Activated CD4-positive, alpha-beta T cell treated with anti-CD3 and anti-CD28 coated beads, Interleukin-2, amount 50 U/mL, for 4 hours (primary cell): ENCODE results near the gene DFFA.
"Not testable (repeated sequence)": the region's sequence is repeated elsewhere in the genome, so short reads cannot be mapped to it uniquely, and the experiment has no call there.

Experiments
- DNase-seq, 2 experiments: peaks; one replicate each; pipeline ENCODE4 v3.0.0-alpha.2; 2020

DFFA gene

DNA sequence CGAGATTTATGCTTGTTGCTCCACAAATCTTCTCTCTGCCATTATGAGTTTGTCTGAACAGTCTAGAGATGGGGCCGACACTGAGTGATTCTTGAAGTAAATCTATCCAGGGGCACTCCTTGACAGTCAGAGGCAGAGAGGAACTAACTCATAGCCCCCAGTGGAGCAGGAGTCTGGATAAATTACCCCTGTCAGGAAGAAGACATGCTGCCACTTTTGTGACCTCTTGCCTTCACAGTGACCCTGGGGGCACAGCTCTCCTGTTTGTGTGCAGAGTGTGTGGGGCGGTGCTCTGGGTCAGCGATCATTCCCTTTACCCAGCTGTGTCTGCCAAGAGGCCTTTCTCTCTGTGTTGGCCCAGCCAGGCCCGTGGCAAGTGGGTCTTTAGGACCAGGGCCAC, 31.9 kb upstream of the DFFA start:
- no peak for DNase-seq

DNA sequence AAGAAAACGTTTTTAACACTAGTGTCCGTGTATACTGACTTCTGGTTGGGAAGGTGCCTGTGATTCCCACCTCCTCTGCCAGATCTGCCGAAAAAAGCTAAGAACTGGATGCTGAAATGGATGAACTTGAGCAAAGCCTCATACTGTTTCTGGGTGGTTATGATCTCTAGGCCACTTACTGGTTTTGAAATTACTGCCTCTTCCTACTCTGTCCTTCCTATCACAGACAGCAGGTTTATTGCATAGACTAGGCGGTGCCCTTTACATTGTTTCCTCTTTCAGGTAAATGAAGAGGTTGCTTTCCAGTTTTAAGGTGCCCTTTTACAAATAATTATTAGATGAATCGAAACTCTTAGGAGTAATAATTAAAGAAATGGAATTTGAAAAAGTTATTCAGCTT, 29.9 kb upstream of the DFFA start:
- DNase-seq, result no peak

DNA sequence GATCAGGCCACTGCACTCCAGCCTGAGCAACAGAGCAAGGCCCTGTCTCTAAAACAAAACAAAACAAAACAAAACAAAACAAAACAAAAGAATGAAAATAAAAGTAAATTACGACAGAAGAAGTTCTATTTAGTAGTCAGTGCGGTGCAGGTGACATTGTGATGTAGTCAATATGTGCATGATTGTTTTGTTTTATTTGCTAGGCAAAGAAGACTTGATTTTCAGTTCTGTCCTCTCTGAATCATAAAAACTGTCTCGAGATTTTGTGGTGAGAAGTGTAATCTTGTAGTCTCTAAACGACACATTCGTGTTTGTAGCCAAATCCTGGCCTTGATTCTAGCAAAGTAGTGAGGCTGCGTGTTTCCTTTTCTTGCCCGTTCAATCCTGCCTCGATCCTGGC, 25.9 kb upstream of the DFFA start:
- no peak for DNase-seq

DNA sequence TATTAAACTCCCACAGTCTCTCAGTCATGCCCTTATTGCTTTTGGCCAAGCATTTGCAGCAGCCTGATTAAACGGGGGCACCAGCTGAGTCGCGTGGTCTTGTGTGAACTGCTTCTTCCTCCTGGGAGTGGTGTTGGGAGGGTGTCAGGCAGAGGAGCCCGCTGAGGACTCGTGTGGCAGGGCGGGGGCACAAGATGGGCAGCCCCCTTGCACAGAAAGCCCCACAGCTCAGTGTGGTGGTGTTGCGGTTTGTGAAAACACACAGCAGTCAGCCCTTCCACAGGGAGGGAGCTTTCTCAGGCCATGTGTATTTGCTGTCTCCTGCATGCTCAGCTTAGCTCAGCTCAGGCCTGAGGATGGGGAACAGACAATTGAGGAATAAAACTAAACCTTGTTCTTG, 24.8 kb upstream of the DFFA start:
- no peak for DNase-seq

DNA sequence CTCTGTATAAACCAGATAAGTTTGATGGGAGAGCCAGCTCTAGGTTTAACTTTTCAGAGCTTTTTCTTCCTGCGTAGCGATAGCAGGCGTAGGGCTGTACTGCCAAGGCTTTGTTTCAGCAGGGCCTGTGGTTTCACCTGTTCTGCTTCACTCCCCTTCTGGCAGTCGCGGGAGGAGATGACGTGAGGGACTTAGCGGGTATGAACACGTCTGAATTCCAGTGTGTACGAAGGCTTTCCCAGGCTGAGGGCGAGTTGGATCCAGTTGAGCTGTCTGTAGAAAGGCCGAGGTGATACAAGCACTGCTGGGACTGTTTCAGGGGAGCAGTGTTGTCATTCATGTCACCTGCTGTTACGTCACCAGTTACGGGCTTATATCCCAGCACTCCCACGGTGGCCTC, 23.6 kb upstream of the DFFA start:
- DNase-seq, result peak in 1 of 2 experiments; percentile 19

DNA sequence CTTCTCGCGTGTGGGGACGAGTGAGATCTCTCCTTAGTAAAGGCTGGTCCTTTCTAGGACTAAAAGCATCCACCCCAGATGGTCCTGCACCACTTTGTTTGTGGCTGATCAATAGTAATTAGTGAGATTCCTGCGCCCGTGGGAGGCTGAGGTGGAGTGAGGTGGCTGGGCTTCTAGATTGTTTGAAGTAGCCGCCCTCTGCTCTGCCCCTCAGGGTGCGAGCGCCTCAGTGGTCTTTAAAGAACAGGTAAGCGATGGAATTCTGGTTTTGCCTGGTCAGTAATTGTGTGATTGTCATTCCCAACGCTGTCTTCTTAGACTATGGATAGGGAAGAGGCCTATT, 23.1 kb upstream of the DFFA start:
- DNase-seq, result no peak

DNA sequence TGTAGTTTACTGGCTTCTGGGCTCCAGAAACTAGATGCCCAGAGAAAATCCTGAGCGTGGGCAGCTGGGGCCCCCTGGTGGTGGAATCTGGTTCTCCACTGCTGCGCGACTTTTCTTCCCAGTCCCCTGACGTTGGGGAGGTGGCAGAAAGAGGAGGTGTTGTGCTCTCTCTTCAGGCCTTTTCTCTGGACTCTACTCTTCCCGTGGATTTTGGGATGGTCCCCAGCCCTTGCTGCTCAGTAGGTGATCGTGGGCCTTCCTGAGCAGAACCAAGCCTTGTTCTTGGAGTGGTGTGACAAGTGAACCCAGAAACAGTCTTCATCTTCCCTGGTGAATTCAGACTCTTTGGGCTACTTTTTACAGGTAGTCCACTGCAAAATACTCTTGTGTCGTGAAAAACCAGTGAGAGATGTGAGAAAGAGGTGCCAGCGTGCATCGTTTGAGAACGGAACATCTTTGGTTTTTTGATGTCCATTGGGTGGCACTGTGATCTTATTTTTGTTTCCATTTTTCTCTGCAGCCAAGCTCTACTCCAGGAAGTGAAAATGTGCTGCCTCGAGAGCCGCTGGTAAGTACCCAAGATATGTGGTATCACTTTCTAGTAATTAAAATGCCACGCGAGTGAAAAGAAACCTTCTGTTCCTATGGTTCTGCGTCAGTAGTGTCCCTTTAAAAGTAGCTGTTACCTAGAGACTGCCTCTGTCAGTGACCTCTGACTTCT, 22.6 kb upstream of the DFFA start:
- DNase-seq, result peak; percentile 73 to 84

DNA sequence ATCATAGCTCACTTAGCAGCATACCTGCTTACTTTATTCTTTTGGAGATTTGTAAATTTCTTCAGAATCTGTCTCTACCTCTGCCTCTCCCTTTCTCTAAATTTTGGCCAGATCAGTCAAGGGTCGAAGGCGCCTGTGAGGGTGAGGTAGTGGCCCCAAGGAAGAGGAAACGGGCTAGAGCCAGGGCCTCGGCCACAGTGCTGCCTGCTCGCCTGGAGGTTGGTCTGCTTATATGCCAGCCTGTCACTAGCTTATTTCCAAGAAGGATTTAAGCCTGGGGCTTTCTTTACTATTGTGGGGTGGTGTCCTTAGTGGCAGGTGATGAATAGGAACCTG, 22.1 kb upstream of the DFFA start:
- no peak for DNase-seq

DNA sequence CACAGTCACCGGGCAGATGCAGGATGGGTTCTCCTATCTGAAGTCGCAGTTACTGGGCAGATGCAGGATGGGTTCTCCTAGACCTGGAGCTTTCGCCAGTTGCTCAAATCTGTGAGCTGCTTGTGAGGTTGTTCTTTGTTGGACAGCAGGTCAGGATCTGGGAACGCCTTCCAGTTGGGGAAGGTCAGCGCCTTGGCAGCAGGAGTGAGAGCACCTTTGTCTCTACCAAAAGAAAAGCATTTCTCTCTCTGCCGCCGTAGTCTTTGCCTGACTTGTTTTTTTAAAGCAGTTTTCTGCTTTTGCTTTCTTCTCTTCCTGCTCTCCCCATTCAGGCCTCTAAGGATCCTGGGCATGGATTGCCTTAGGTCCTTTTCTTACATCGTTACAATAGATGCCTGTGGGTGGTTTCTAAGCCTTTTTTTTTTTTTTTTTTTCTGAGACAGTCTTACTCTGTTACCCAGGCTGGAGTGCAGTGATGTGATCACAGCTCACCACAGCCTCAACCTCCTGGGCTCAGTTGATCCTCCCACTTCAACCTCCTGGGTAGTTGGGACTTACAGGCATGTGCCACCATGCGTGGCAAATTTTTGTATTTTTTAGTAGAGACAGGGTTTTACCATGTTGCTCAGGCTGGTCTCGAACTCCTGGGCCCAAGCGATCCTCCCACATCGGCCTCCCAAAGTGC, 18.1 kb upstream of the DFFA start:
- DNase-seq, result no peak

DNA sequence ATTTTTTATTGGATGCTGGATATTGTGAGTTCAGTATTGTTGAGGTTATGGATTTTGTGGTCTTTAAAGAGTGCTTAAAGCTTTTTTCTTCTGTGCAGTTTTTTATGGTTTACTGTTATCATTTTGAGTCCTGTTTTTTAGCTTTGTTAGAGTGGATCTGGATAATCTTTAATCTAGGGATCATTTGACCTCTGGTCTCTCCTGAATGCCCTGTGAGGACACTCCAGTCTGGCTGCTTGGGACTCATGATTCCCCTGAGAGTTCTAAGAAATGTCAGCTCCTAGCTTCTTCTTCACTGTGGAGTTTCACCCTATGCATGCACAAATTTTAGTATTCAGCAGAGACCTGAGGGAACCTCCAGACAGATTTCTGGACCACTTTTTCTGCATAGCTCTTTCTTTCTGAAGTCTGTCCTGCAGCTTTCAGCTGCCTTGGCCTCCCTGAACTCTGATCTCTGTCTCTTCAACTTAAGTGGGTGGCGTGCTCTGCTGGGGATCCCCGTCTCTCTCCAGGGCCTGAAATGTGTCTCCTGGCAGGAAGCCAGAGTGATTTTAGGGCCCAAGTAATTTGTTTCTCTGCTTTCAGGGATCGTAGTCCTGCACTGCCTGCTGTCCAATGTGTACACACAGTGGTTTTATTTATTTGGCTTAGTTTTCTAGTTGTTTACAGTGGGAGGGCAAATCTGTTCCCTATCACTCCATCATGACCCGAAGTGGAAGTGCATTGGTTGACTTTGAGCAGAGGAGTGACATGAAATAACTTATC, 17.1 kb upstream of the DFFA start:
- DNase-seq, result no peak

DNA sequence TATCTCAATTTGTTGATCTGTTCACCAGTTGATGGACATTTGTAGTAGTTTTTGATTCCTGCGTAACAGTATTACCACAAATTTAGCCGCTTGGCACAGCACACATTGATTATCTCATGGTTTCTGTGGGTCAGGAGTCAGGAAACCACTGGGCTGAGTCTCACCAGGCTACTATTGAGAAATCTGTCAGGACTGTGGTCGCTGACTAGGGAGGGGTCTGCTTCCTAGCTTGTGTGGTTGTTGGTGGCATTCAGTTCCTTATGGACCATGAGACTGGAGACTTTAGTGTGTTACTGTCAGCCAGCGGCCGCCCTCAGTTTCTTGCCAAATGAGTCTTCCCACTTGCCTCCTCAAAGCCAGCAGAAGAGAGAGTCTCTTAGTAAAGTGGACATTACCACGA, 12.2 kb upstream of the DFFA start:
- no peak for DNase-seq

DNA sequence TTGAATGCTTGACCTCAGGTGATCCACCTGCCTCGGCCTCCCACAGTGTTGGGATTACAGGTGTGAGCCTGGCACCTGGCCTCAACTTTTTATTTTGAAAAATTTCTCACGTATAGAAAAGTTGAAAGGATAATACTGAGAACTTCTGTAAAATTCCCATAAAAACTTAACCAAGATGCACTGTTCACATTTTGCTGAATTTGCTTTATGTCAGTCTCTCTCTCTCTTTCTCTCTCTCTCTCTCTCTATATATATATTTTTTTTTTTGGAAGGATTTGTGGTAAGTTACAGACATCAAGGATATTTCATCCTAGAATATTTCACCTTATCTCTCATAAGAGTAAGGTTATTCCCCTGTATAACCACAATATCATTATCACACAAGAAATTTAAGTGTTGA, 8.3 kb upstream of the DFFA start:
- no peak for DNase-seq

DNA sequence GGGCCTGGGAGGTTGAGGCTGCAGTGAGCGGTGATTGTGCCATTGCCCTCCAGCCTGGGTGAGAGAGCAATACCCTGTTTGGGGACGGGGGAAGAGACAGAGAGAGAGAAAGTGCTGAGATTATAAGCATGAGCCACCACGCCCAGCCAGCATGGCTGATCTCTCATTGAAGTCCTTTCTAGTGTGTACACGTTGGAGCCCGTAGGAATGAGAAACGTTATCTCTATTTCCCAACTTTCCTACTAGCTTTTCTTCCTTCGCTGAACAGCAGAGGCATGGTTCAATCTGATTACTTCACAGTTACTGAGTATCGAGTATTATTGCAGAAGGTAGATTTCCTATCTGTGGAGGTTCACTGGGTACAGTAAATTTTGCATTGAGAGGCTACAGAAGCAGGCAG, 7.0 kb upstream of the DFFA start:
- no peak for DNase-seq

DNA sequence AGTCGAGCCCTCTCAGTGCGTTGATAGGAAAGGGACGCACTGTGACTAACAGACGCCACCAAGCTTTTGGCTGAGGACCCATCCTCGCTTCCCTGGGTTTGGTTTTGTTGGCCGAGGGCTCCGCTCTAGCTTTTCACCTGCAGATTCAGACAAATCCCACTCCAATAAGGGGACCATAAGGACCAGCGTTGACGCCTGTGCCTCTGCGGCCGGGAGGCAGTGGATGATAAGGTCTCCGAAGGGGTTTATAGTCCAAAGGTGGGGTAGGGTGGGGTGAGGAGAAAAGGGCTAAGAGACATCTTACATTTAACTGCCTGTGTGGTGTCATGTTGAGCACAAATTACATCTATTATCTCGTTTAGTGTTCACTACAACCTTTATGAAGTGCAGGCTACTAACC, 3.2 kb upstream of the DFFA start:
- no peak for DNase-seq

DNA sequence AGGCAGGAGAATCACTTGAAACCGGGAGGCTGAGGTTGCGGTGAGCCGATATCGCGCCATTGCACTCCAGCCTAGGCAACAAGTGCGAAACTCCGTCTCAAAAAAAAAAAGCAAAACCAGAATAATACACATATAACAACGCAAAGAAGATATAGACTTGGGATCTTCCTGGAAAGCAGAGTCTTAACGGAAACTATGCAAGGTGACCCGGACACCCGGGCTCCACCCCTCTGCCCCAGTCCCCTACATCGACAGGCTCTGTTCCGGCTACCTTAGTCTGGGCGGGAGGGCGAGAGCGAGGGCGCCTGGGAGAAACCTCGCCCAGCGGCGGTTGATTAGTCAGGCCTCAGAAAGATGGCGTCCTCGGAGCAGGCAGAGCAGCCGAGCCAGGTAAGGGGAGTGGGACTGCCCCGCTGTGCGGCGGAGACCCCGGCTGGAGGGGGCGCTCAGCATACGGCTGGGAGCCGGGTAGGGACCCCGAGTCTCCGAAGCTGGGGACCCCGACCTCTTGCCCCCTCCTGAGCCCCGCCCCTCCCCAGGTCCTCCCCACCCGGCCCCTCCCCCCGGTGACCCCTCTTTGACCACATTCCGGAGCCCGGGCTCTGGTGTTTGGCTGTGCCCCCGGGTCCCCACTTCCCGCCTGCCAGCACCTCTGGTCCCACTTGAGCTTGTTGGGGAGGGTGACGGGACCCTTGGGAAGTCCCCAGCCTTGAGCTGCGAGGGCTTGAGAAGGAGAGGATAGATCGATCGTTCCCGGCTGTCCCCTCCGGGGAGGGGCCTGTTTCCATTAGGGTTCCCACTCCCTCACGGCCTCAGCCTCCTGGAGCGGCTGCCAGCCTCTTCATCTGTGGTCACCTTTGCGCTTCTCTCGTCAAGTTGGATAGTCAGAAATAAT, 2.5 kb upstream of the DFFA start, which contains the start of gene PEX14:
PEX14 (plus strand) TSS at position 338 of the 895 bp plus-strand sequence; CDS start at position 355, 17 bp downstream.
- DNase-seq, result peak; percentile 78 to 79

DNA sequence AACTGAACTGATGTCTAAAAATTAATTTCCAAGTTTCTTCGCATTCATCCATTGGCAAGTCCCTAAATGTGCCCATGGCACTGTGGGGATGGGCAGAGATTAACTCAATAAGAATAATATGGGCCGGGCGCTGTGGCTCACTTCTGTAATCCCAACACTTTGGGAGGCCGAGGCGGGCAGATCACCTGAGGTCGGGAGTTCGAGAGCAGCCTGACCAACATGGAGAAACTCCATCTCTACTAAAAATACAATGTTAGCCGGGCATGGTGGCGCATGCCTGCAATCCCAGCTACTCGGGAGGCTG, 1.9 kb upstream of the DFFA start:
- not testable (repeated sequence) for DNase-seq

DNA sequence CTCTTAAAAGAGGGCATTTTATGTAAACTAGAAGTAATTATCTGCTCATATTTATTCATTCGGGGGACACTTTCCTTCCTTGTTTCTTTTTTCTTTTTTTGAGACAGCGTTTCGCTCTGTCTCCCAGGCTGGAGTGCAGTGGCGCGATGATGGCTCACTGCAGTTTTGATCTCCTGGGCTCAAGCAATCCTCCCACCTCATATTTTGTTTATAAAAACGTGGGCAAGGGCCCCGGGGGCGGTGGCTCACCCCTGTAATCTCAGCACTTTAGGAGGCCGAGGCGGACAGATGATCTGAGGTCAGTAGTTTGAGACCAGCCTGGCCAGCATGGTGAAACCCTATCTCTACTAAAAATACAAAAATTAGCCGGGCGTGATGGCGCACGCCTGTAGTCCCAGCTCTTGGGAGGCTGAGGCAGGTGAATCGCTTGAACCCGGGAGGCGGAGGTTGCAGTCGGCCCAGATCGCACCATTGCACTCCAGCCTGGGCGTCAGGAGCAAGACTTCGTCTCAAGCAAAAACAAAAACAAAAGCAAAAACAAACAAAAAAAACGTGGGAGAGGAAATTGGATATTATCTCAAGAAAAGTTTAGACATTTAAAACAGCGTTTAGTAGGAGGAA, 926 bp upstream of the DFFA start:
- DNase-seq, result no peak

DNA sequence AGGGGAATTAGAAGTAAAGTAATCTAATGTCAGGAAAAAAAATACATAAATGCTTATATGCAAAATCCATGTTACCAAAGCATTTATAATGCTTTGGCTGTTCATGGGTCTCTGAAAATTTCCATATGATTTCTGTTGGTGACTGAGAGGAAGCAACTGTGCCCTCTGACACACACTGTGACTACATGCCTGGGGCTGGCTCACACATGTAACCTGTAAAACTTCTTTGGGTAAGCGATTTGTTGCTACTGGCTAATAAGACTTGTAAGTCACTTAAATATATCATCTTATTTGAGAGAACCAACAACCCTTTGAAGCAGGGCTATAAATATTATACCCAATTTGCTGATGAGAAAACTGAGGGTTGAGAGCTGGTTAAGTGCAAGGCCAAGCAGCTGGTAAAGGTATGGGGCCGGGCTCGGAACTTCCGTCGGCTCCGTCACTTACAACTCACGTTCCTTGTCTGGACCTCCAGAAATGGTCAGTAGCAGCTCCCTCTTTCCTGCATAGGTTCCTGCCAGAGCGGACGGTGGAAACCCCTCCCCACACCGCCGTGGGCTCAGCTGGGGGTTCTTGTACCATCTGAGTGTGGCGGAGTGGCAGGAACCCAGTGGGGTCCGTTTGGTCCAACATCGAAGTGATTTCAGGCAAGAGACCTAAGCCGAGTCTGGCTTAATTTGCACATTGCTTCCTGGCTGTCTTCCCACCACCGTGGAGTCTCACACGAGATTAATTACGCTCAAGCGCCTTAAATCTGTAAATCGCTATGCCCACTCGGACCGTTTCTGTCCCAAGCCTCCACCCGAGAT, 714 bp downstream of the DFFA start:
- DNase-seq, result no peak

DNA sequence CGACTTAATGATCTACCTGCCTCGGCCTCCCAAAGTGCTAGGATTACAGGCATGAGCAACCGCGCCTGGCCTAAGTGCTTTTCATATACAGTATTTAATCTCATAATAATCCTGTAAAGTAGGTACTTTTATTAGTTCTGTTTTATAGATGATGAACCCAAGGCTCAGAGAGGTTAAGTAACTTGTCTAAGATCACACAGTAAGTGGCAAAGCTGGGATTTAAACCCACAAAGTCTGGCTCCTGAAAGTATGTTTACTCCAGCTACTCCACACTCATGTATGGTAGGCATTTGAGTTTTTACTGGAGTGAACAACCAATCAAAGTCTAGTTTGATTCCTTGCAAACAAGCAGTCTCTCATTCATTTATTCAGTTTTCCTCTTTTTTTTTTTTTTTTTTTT, 2.3 kb downstream of the DFFA start:
- DNase-seq, result no peak

DNA sequence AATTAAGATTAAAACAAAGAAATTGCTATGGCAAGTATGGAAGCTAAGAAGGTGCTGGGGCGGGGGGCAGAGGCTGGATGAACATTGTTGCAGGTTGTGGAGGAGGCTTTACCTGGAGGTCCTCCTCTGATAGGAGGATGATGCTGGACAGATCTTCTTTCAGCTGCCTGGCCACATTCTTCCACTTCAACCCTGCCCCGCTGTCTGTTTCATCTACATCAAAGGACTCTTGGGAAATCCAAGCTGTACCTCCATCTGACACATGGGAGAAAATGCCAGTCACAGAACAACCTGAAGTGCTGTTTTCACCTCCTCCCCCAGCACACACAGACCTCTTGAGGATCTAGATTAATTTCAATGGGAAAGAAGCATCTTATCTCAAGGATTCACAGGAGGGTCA, 5.3 kb downstream of the DFFA start:
- no peak for DNase-seq

DNA sequence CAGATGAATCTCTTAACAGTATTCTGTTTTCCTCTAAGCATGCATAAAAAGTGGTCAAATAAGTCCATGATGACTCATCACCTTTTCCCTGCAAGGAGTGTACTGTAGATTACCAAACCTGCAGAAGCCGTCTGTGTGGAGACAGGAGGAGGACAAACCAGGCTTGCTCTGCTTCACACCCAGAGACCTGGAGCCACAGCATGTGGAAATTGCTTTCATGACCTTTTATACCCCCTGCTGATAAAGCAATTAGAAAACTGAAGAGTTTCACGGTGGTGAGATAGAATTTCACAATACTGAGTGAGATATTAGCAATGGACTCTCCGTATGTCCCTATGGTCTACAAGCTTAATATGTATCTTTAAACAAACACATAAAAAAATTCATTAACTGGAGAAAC, 13.1 kb downstream of the DFFA start:
- no peak for DNase-seq

DNA sequence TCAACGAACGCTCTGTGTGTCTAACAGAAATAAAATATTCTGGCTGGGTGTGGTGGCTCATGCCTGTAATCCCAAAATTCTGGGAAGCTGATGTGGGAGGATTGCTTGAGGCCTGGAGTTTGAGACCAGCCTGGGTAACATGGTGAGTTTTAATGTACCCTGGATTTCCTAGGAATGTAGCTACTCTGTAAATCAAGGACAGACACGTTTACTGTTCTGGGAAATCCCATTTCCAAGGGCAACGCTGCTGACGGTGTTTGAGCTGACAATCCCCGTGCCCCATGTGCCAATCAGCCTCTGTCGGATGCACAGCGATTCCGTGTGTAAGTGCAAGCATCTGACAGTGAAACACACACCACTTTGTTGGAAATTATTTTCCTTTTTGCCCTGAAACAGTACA, 14.5 kb downstream of the DFFA start:
- DNase-seq, result no peak
